Gastrocnemius medialis (tissue), 4 donors: ENCODE results near the gene APOL3. TPM values are rescaled to one million over a fixed set of nuclear protein-coding genes. Genes with fewer than 3 reads are reported as not detected.
A peak's percentile ranks its signal among the peaks of the same experiment; 100 is the strongest.
"Not testable (repeated sequence)": the region's sequence is repeated elsewhere in the genome, so short reads cannot be mapped to it uniquely, and the experiment has no call there.

Experiments used
- ATAC-seq, 2 donors: fragments of 150-250 bp; one replicate each; pipeline ENCODE4 v1.9.1; 2016
- DNase-seq, 2 donors: peaks; one replicate each; pipeline ENCODE4 v3.0.0-alpha.2; 2019
- H3K27ac ChIP-seq, 4 donors: fragments of 200-600 bp; sonication (generic); 1 replicate in 1 of 4; 2 replicates in 3 of 4; pipeline ENCODE4 v1.5.1; 2016 to 2018; ENCODE audit warnings: mild to moderate bottlenecking in 2 of 4, moderate library complexity in 1 of 4
- H3K27me3 ChIP-seq, 3 donors: fragments of 200-600 bp; sonication (generic) in 2 of 3; 1 replicate in 1 of 3; 2 replicates in 2 of 3; pipeline versions ENCODE4 v1.5.1 to v1.6.0; 2016 to 2019; ENCODE audit warnings: mild to moderate bottlenecking in 1 of 3, moderate library complexity in 1 of 3
- H3K36me3 ChIP-seq, 2 donors: fragments of 200-600 bp; sonication (generic) in 1 of 2; one replicate each; pipeline ENCODE4 v1.5.1; 2017 to 2018
- H3K4me1 ChIP-seq, 2 donors: fragments of 200-600 bp; sonication (generic) in 1 of 2; one replicate each; pipeline ENCODE4 v1.5.1; 2016 to 2017; ENCODE audit warnings: mild to moderate bottlenecking in 2 of 2
- H3K4me3 ChIP-seq, 4 donors: fragments of 200-600 bp; sonication (generic) in 3 of 4; 1 replicate in 1 of 4; 2 replicates in 3 of 4; pipeline ENCODE4 v1.5.1; 2016 to 2019; ENCODE audit warnings: mild to moderate bottlenecking in 2 of 4
- H3K9me3 ChIP-seq, 3 donors: fragments of 200-600 bp; sonication (generic) in 2 of 3; 1 replicate in 1 of 3; 2 replicates in 2 of 3; pipeline ENCODE4 v1.5.1; 2016 to 2019
- CTCF ChIP-seq, 5 experiments: fragments of 450-650 bp in 3 of 5; fragments of 200-600 bp in 2 of 5; sonication (generic) in 2 of 5; IDR thresholded peaks in 4 of 5; conservative IDR thresholded peaks in 1 of 5; 1 replicate in 4 of 5; 2 replicates in 1 of 5; pipeline ENCODE4 v1.5.1; 2016 to 2019; ENCODE audit warnings: antibody characterized with exemption in 5 of 5, mild to moderate bottlenecking in 3 of 5, moderate library complexity in 3 of 5
- POLR2A ChIP-seq, 2 donors: fragments of 450-650 bp; IDR thresholded peaks; one replicate each; pipeline ENCODE4 v1.6.1; 2017; ENCODE audit warnings: antibody characterized with exemption in 2 of 2, mild to moderate bottlenecking in 2 of 2, moderate library complexity in 2 of 2
- in situ Hi-C, 4 donors: fragments of 200-750 bp; cut with MboI; loops; one replicate each; pipeline versions ENCODE4 v1.15.0 to v1.8.0; 2017; ENCODE audit warnings: low sequenced_read_pairs in 4 of 4
- intact Hi-C: fragments of 100-400 bp; cut with DNase I; formaldehyde crosslinking; loops from one replicate; pipeline ENCODE4 v1.15.1; 2023; ENCODE audit warnings: low total_unique reads
- total RNA-seq, 4 donors: library from RNA; depleted of rRNA; stranded (reverse); fragments of >200 nt; gene quantifications; one replicate each; pipeline versions ENCODE4 v1.1.0 to v1.2.3, GENCODE V29; 2016

Gene APOL3
- total RNA-seq, 4 donors from 2014 or later: 16.6 to 23.4 (median 19.3) TPM

GRCh38 chr22:36124666-36125065, 35.9 kb downstream of the APOL3 start:
- Histone ChIP-seq H3K9me3 (no peaks in the 10 kb centered on the region), H3K27me3 (no peaks in the 10 kb centered on the region), H3K36me3 (no peaks in the 10 kb centered on the region), H3K27ac (no peak overlapping the region), H3K4me3 (no peak overlapping the region), H3K4me1 (peaks cover 0 to 4% of the 10 kb centered on the region in 2 donors)
- intact Hi-C loops: loop anchor here (1.0 to 10.0 kb wide), 6 partner anchors 58 to 770 kb away; no protein-coding TSS in a partner anchor
- DNase-seq (no peak), ATAC-seq (no peak)
- in situ Hi-C loops: loop anchor here in 3 of 4 donors (5.0 to 25.0 kb wide), 8 partner anchors 57 to 687 kb away; no protein-coding TSS in a partner anchor
- TF ChIP-seq CTCF (IDR thresholded peaks at IDR 0.05 in 4 of 5, conservative IDR thresholded peaks at IDR 0.05 in 1 of 5) (no peak), POLR2A (IDR thresholded peaks at IDR 0.05) (no peak)

- in situ Hi-C loops (loop anchor here in 3 of 4 donors (5.0 to 25.0 kb wide), 8 partner anchors 57 to 687 kb away; no protein-coding TSS in a partner anchor), intact Hi-C loops (loop anchor here (1.0 to 10.0 kb wide), 6 partner anchors 58 to 769 kb away; no protein-coding TSS in a partner anchor)
- TF ChIP-seq CTCF (IDR thresholded peaks at IDR 0.05 in 4 of 5, conservative IDR thresholded peaks at IDR 0.05 in 1 of 5) (peak; percentile 96 to 99 (median 98)), POLR2A (IDR thresholded peaks at IDR 0.05) (peak in 1 of 2 donors; percentile 24)
- DNase-seq (peak; percentile 85 to 91), ATAC-seq (peak; percentile 96 to 98)
- Histone ChIP-seq H3K4me3 (peak overlapping the region; percentile 29 to 44 (median 40)), H3K27ac (peak overlapping the region; percentile 77 to 84 (median 83)), H3K27me3 (no peaks in the 10 kb centered on the region), H3K36me3 (no peaks in the 10 kb centered on the region), H3K4me1 (peaks cover 0 to 4% of the 10 kb centered on the region in 2 donors), H3K9me3 (no peaks in the 10 kb centered on the region)
These were observed 36.6 kb downstream of the APOL3 start for GRCh38 chr22:36123673-36124630.

- not testable (repeated sequence) for H3K27ac ChIP-seq, DNase-seq, H3K4me1 ChIP-seq, H3K27me3 ChIP-seq, H3K9me3 ChIP-seq, H3K36me3 ChIP-seq, ATAC-seq, H3K4me3 ChIP-seq
- intact Hi-C loops: loop anchor here (10.0 kb wide), 3 partner anchors 396 to 766 kb away; no protein-coding TSS in a partner anchor
- in situ Hi-C loops: loop anchor here in 3 of 4 donors (5.0 to 25.0 kb wide), 8 partner anchors 53 to 683 kb away; no protein-coding TSS in a partner anchor
These were observed 39.8 kb downstream of the APOL3 start for GRCh38 chr22:36120621-36121351.

GRCh38 chr22:36117053-36117554, 43.5 kb downstream of the APOL3 start:
- Histone ChIP-seq H3K36me3 (no peaks in the 10 kb centered on the region), H3K9me3 (no peaks in the 10 kb centered on the region), H3K27ac (no peak overlapping the region), H3K4me1 (no peaks in the 10 kb centered on the region), H3K4me3 (no peak overlapping the region), H3K27me3 (no peaks in the 10 kb centered on the region)
- intact Hi-C loops: no loop called here
- in situ Hi-C loops: loop anchor here in 2 of 4 donors (25.0 kb wide), 2 partner anchors 655 to 680 kb away; no protein-coding TSS in a partner anchor
- ATAC-seq (no peak), DNase-seq (no peak)
- TF ChIP-seq CTCF (IDR thresholded peaks at IDR 0.05 in 4 of 5, conservative IDR thresholded peaks at IDR 0.05 in 1 of 5) (no peak), POLR2A (IDR thresholded peaks at IDR 0.05) (no peak)
